IPS-NIHi7 (cell line): ENCODE data around the gene ZNF536.
A peak's percentile ranks its signal among the peaks of the same experiment; 100 is the strongest.
"Not testable (repeated sequence)": the region's sequence is repeated elsewhere in the genome, so short reads cannot be mapped to it uniquely, and the experiment has no call there.

Experiments used
- DNase-seq: peaks from one replicate; pipeline ENCODE4 v3.0.0; 2012; ENCODE audit warnings: mixed read lengths; ENCODE audit errors: extremely low spot score

Gene ZNF536

GRCh38 chr19:30446850-30447552 lies 74.8 kb downstream of the ZNF536 start:
- DNase-seq, result no peak

GRCh38 chr19:30447553-30447870 lies 75.3 kb downstream of the ZNF536 start:
- no peak for DNase-seq

- DNase-seq, result no peak
Observed at GRCh38 chr19:30448386-30449077, 76.3 kb downstream of the ZNF536 start.

GRCh38 chr19:30449078-30449590 lies 77.0 kb downstream of the ZNF536 start:
- DNase-seq, result no peak

- DNase-seq, result peak; percentile 33
Observed at GRCh38 chr19:30449673-30450072, 77.5 kb downstream of the ZNF536 start.

GRCh38 chr19:30450100-30450499 lies 77.9 kb downstream of the ZNF536 start:
- peak; percentile 84 for DNase-seq

- no peak for DNase-seq
Observed at GRCh38 chr19:30450835-30451321, 78.7 kb downstream of the ZNF536 start.

- DNase-seq, result no peak
Observed at GRCh38 chr19:30452931-30453330, 80.7 kb downstream of the ZNF536 start.

GRCh38 chr19:30453743-30454142 lies 81.6 kb downstream of the ZNF536 start:
- DNase-seq, result no peak

- DNase-seq, result no peak
Observed at GRCh38 chr19:30455881-30456280, 83.7 kb downstream of the ZNF536 start.

- DNase-seq, result no peak
Observed at GRCh38 chr19:30457484-30457883, 85.3 kb downstream of the ZNF536 start.

- DNase-seq, result no peak
Observed at GRCh38 chr19:30459859-30460258, 87.7 kb downstream of the ZNF536 start.

- no peak for DNase-seq
Observed at GRCh38 chr19:30464162-30464561, 92.0 kb downstream of the ZNF536 start.

- DNase-seq, result not testable (repeated sequence)
Observed at GRCh38 chr19:30466598-30466997, 94.4 kb downstream of the ZNF536 start.

- no peak for DNase-seq
Observed at GRCh38 chr19:30467239-30467638, 95.1 kb downstream of the ZNF536 start.

GRCh38 chr19:30469774-30470173 lies 97.6 kb downstream of the ZNF536 start:
- DNase-seq, result no peak

- no peak for DNase-seq
Observed at GRCh38 chr19:30471441-30471840, 99.3 kb downstream of the ZNF536 start.

GRCh38 chr19:30473334-30473867 lies 101.2 kb downstream of the ZNF536 start:
- no peak for DNase-seq

- no peak for DNase-seq
Observed at GRCh38 chr19:30476997-30477396, 104.8 kb downstream of the ZNF536 start.

GRCh38 chr19:30479231-30479630 lies 107.0 kb downstream of the ZNF536 start:
- DNase-seq, result no peak

- no peak for DNase-seq
Observed at GRCh38 chr19:30480097-30480496, 107.9 kb downstream of the ZNF536 start.

GRCh38 chr19:30481063-30481462 lies 108.9 kb downstream of the ZNF536 start:
- DNase-seq, result no peak

GRCh38 chr19:30481823-30482222 lies 109.6 kb downstream of the ZNF536 start:
- DNase-seq, result no peak
